Smooth muscle cell of the coronary artery (primary cell): Measurements from ENCODE around the gene S1PR4. TPM values are rescaled to one million over a fixed set of nuclear protein-coding genes. Genes with fewer than 3 reads are reported as not detected.

Source experiments
- total RNA-seq: library from RNA; depleted of rRNA; stranded (reverse); fragments of >200 nt; gene quantifications from 2 replicates; pipeline ENCODE4 v1.2.3, GENCODE V29; 2014; ENCODE audit warnings: low replicate concordance

Gene S1PR4, protein sequence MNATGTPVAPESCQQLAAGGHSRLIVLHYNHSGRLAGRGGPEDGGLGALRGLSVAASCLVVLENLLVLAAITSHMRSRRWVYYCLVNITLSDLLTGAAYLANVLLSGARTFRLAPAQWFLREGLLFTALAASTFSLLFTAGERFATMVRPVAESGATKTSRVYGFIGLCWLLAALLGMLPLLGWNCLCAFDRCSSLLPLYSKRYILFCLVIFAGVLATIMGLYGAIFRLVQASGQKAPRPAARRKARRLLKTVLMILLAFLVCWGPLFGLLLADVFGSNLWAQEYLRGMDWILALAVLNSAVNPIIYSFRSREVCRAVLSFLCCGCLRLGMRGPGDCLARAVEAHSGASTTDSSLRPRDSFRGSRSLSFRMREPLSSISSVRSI
- total RNA-seq = not detected in 2 replicates

DNA sequence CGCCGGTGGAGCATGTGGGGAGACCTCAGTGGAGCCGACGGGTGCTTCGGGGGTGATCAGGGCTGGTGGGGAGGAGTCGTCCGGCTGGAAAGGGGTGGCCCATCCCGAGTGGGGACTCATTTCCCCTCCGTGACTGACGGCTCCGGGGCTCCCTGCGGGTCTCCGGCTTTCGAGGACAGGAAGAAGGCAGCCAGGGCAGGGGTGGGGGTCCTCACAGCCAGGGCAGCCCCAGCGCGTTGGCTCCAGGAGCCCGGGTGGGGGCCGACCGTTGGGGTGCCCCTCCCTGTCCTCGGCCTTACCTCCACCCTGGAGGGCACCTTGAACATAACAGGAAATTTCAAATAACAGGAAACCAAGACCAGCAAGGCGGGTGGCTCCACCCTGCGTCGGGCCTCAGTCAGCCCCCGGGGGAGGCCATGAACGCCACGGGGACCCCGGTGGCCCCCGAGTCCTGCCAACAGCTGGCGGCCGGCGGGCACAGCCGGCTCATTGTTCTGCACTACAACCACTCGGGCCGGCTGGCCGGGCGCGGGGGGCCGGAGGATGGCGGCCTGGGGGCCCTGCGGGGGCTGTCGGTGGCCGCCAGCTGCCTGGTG lies at the start of gene S1PR4:
S1PR4 (plus strand) TSS at position 393 of the 596 bp plus-strand sequence; CDS start at position 417, 24 bp downstream.

DNA sequence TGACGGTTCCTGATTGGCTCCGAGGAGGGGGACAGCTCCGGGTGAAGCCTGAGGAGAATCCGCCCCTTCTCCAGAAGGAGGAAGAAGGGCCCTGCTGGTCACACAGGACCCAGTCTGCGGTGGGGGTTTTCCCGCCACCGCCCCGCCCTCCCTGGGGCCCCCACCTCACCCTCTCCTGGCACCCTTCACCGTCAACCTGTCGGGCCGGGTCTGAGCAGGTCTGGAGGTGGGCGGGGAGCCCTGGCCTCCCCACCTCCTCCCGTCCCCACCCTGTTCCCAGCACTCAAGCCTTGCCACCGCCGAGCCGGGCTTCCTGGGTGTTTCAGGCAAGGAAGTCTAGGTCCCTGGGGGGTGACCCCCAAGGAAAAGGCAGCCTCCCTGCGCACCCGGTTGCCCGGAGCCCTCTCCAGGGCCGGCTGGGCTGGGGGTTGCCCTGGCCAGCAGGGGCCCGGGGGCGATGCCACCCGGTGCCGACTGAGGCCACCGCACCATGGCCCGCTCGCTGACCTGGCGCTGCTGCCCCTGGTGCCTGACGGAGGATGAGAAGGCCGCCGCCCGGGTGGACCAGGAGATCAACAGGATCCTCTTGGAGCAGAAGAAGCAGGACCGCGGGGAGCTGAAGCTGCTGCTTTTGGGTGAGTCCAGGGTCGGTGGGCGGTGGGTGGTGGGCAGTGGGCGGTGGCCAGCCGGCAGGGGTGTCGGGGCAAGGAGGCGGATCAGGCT lies 42.4 kb upstream of the S1PR4 start, which contains the start of gene GNA15:
GNA15 (plus strand) TSS at position 73 of the 723 bp plus-strand sequence; CDS start at position 491, 418 bp downstream.

GRCh38 chr19:3185461-3186159 lies 7.0 kb downstream of the S1PR4 start, which contains the start of gene NCLN:
Gene NCLN, plus strand, starts transcription at chr19:3185930. Its CDS starts 101 bp downstream, at chr19:3186031.

DNA sequence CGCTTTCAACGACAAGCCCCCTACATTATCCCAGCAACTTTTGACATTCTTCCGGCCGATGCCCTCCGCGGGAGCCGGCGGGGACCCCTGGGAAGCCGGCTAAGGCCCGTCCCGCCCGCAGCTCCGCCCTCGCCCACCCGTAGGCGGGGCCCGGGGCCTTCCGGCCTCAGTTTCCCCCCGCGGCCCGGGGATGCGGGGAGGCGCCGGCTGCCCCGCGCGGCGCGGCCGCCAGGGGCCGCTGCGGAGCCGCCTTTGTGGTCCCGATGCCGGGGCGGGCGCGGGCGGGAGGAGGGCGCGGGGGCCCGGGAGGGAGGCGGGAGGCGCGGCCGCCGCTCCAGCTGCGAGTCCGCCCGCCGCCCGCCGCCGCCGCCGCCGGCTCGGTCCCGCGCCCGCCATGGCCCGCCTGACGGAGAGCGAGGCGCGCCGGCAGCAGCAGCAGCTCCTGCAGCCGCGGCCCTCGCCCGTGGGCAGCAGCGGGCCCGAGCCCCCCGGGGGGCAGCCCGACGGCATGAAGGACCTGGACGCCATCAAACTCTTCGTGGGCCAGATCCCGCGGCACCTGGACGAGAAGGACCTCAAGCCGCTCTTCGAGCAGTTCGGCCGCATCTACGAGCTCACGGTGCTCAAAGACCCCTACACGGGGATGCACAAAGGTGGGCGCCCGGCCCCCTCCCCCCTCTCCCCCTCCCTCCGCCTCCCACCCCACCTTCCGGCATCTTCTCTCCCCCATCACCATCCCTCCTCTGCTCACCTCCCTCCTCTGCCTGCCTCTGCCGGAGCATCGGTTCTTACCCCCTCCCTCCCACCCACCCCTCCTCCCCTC lies 46.0 kb downstream of the S1PR4 start, which contains the start of gene CELF5:
CELF5 (plus strand) TSS at position 316 of the 823 bp plus-strand sequence; CDS start at position 395, 79 bp downstream.

Other genes with a start within 250 kb of the S1PR4 start
- gene ZNF77, start 233.8 kb upstream of the S1PR4 start, total RNA-seq = 4.6 and 5.8 TPM in 2 replicates
- 0.12 and 2.1 TPM in 2 replicates for gene TLE6, start 201.2 kb upstream of the S1PR4 start, total RNA-seq
- gene TLE2, start 149.5 kb upstream of the S1PR4 start, total RNA-seq = 4.4 TPM in 2 replicates
- 160 and 167 TPM in 2 replicates for gene TLE5, start 116.3 kb upstream of the S1PR4 start, total RNA-seq
- 74.3 and 75.7 TPM in 2 replicates for gene GNA11, start 84.4 kb upstream of the S1PR4 start, total RNA-seq
- gene GNA15, start 42.7 kb upstream of the S1PR4 start, total RNA-seq = 0.08 TPM in 1 of 2 replicates, not detected in the other
- 37.2 and 43.7 TPM in 2 replicates for gene NCLN, start 7.2 kb downstream of the S1PR4 start, total RNA-seq
- 0.08 TPM in 1 of 2 replicates, not detected in the other for gene CELF5, start 45.9 kb downstream of the S1PR4 start, total RNA-seq
- 26.5 and 56.4 TPM in 2 replicates for gene NFIC, start 187.8 kb downstream of the S1PR4 start, total RNA-seq